Stimulated activated CD4-positive, alpha-beta T cell treated with anti-CD3 and anti-CD28 coated beads, TNF-alpha, amount 100 ng/mL, for 4 hours (primary cell): ENCODE data around the gene TMEM218.

Experiments used
- DNase-seq, 3 experiments: peaks; one replicate each; pipeline ENCODE4 v3.0.0-alpha.2; 2020; ENCODE audit warnings: low read depth in 3 of 3

Gene TMEM218

DNA sequence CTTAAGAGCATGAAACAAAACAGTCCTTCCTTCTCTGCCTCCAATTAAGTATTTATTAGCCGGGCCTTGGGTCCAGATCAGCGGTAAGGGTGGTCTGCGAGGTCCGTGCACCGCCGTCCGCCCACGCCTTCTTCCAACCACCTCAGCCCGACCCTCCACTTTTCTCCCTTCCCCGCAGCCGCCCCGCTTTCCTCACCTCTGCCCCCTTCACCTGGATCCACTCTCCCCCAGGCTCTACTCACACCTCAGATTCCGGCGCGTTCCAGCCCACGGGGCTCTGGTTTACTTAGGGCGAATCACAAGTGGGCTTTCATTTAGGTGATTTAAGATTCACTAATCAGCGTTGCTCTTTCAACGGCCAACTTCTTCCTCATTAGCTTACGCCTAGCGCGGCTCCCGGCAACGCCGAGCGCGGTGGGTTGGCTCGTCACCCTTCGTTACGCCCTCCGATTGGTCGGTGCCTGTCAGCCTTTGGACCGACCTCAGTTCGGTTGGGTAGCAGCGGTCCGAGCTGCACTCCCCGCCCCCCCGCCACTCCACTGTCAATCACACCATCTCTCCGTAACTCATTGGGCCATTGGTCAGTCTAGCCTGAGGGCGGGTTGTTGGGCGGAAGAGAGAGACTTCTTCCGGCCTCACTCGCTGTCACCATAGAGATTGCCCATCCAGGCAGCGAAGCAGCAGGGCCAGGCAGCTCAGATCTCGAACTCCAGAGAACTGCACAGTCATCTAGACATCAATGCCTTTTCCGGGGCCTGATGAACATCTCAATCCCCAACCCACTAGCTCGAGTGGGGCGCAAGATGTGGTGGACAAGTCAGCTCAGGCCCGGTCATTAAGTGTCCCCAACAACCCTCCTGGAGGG is at the start of gene TMEM218:
Gene TMEM218 (minus strand): TSS at position 284 of the 865 bp plus-strand sequence. CDS start 9,385 bp downstream, outside the sequence.
- DNase-seq = peak; percentile 86 to 90 (median 89)

DNA sequence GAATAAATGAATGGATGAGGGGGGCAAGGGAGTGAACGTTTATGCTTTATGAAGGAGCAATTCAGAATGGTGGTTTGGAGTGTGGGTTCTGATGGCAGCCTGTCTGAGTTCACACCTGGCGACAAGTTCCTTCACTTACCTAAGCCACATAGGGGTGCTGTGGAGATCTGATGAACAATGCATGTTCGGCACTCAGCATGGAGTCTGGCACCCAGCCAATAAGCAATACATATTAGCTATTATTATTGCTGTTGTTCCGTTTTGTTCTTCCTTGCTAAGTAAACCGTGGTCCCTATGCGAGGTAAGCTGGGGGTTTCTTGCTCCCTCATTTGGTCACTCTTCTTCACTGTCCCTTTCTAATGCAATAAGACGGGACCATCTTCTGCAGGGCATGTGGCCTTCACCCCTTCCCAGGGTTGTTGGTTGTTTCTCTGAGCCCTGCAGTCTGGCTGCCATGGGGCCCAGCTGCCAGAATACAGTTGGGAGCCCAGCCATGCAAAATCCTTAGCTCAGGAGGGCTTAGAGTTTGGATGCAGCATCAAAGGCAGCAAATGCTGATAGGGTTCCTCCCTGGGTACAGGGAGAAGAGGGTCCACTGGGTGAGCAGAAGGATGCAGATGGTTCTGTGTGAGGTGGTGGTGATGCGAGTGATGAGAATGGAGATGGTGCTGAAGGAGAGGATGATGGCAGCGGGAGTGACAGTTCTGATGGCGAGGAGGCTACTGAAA is 46.7 kb upstream of the TMEM218 start:
- no peak for DNase-seq

DNA sequence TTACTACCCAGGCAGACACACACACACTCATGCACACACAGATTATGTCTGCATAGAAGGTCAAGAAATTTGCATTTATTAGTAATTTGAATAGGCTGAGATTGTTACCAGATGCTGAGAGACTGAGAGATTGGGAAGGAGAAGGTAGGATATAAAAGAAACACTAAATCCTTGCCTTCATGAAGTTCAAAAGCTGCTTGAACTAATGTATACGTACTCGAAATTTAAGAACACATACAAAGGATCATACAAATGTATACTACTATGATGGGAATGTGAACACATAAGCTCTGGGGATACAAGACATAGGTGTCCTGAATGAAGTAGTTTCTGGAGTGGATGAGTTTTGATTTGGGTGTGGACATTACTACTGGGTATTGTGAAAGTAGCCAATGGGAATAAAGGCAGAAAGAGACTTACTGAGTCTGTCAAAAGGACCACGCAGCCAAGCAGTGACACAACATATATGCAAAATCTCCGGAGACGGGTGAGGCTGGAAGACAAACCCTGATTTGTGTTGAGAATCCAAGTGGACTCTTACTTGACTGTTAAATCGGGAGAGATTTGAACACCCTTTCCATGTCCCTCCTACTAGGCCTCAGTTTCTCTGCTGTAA is 45.8 kb upstream of the TMEM218 start:
- DNase-seq = no peak

DNA sequence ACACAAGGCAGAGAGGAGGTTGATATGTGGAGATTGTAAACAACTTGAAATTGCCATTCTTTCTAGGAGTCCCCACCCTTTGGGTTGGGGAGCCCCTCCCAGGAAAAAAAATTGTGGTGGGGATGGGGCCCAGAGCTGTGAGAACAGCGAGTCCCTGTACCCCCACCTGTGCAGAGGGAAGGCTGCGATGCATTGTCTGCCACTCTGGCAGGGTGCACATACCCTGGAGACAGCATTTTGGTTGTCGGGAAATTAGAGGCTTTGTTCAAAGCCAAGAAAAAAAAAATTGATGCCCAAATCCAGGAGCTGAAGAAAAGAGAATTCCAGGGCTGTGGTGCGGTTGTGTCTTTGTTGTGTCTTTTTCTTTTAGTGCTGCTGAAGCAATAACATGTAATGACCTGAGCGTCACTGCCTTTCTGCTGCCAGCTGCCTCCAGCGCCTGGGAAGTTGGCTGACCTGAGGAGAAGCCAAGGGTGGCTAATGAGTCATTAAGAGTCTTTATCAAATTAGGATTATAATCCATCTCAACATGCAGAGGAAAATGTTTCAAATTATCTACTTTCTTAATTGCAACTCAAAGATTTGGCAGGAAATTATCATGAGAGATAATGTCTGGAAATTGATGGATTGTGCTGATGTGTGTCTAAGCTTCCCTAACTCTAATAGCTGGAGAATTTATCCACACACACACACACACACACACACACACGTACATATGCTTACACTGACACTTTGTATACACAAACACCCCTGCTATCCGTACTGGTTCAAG is 45.1 kb upstream of the TMEM218 start:
- no peak for DNase-seq

DNA sequence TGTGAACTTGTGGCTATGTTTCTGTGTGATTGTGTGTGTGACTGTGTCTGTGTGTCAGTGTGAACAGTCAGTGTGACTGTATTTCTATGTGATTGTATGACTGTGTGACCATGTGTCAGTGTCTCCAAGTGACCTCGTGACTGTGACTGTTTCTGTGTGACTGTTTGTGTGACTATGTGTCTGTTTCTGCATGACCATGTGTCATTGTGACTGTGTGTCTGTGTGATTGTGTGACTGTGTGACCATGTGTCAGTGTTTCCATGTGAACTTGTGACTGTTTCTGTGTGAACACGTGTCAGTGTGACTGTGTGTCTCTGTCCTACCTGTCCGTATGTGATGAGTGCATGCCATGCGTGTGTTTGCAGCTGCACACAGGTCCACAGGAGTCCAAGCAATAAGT is 44.3 kb upstream of the TMEM218 start:
- DNase-seq = no peak

DNA sequence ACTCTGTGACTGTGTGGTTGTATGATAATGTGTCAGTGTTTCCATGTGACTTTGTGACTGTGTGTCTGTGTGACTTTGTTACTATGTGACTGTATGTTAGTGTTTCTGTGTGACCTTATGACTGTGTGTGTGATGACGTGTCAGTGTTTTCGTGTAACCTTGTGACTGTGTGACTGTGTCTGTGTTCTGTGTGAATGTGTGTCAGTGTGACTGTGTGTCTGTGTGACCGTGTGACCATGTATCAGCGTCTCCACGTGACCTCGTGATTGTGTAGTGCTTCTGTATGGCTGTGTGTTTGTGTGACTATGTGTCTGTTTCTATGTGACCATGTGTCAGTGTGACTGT is 43.6 kb upstream of the TMEM218 start:
- no peak for DNase-seq

DNA sequence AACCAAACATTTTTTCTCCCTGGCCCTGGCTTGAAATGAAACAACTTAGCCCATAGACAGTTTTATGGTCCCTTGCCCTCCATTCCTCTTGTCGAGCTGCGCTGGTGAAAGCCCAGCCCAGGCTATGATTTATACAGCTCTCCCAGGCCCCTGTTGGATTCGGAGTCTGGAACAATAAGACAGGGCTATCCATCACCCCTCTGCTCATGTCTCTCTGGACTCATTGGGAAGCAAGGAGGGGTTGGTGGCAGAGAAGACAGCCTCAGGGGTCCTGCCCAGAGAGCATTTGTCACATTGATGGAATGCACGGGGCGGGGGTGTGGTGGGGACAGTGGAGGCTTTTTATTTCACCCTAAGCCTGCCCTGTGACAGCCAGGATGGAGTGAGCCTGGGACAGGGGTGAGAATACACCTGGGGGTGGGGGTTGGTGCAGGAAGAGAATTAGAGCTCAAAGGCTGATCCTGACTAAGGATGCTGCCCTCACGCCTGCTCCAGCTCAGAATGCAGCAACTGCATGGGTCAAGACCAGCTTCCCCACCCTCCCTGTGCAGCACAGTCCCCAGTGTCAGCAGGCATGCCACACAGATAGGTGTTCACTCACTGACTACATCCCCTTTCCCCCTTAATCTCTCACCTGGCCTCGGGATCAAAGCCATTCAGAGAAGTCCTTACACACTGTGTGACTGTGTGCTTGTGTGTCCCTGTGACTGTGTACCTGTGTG is 43.1 kb upstream of the TMEM218 start:
- DNase-seq = no peak

DNA sequence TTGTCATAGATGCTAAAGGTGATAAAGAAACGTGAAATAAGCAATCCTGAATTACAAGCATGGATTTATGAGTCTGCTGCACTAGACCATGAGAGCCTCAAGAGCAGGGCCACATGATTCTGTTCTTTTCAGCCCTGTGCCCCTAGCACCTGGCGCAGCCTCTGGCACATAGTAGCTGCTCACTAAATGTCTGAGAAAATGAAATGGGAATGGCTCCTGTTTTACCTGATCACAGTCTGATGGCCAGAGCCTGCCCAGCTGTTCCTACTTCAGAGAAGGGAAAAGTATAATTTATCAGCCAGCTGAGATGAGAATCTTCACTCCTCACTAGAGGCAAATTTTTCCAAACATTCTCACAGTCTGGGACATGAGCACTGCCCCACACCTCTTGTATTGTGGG is 42.4 kb upstream of the TMEM218 start:
- DNase-seq = no peak

DNA sequence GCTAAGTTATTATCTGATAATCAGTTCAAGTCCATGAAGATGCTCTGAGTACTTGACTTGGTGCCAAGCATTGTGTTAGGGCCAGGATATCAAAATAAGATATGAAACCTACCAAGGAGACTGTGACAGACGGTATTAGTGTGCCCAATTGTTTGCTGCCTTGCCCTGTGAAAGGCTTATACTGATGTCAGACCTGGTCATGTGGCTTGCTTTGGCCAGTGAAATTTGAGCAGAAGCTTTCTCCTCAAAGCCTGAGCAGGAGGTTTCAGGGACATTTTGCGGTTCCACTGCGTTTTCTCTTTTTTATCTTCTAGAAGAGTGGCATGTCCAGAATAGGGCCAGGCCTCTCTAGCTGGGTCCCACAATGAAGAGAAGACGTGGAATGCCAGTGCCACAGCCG is 37.3 kb upstream of the TMEM218 start:
- DNase-seq = no peak

DNA sequence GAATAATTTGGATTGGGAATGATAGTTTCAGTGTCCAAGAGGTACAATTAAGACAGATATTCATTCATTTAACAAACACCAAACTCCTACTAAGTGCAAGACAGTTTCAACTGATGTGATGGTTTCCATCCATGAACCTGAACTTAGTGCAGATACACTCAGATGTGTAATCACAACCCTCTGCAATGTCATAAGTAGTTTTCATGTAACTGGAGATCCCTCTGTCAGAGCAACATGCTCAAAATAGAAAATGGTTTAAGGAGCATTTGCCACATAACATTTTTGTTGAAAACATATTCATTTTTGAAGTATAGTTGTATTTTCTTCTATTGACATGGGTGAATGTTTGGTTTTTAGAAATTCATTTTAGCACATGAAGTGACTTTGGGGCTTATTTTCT is 36.6 kb upstream of the TMEM218 start:
- DNase-seq = no peak

DNA sequence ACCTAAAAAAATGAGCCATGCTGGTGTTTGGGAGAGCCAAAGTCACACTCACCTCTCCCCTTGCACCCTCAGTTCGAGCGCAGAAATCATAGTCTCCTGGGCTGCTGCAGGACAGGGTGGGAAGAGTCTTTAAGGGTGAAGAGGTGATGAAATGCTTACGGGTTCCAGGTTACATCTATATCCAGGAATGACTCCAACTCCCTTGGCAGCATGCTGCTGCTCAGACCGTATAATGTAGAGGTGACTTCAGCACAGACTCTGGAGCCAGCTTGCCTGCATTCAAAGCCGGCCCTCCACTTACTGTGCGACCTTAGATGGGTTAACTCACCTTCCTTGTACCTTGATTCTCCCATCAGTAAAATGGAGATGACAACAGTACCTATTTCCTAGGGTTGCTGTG is 35.9 kb upstream of the TMEM218 start:
- DNase-seq = no peak

DNA sequence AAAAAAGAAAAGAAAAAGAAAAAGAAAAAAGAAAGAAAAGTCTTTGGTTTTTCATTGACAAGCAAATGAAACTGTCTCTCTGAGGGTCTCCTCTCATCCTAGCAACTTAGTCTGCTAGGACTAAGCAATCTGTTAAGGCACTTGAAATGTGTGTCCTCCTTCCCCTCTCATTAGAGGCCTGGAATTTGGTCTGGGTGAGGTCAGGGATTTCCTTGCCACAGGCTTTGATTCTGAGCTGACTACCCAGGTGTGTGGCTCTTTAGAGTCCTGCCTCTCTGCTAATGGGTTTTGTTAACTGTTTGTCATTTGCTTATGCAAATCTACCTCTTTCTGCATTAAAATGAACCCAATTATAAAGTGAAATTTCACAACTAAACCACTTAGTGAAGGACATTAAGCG is 34.8 kb upstream of the TMEM218 start:
- DNase-seq = no peak

DNA sequence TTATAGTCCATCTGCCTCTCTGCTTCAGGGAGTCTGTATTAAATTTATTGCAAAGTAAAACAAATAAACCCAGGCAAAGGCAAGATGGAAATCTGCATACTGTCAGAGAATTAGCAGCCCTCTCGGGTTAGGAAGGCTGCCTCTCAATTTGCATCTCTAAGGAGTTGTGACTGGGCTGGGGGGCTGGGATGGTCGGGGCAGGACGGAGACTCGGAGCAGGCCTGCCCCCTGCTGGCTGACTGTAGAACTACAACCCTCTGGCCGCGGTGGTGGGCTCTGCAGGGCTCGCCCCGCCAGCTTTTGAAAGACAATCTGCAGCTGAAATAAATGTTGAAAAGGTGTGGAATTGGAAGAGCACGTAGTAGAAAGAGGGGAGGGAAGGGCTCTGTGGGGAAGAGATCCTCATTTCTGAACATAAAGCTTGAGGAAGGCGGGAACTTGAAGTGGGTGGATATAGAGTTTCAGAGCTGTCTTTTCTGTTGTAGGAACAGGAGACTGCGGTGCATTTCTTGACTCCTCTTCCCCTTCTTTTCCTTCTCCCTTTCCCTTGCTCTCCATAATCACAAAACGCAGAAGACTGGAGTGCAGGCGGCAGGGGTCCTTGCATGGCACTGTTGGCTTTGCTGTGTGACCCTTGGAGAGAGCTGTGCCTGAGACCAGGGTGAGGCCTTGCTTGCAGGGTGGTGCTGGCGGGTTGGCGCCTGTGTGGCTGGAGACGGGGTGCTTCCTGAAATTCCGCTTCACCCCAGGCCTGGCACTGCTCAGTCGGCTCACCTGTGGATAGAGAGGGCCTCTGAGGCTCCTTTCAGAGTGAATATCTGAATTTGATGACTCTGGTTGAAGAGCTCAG is 30.5 kb upstream of the TMEM218 start:
- peak in 2 of 3 experiments; percentile 29 to 44 for DNase-seq

DNA sequence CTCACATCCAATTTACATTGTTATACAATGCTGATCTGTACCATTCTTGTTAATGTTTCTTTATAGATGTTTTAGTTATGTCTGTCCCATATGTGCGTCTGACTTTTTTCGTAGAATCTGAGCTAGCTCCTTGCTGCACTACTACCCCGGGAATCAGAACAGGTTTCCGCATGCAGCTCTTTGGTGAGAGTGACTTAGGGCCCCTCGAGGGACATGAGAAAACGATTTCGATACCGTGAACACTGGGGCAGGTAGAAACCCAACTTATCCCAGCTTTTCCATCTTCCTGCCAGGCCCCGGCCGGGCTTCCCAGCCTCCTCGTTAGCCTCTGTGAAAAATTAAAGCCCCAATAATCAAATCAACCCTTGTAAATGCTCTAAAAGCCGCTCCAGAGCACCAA is 29.8 kb upstream of the TMEM218 start:
- DNase-seq = no peak

DNA sequence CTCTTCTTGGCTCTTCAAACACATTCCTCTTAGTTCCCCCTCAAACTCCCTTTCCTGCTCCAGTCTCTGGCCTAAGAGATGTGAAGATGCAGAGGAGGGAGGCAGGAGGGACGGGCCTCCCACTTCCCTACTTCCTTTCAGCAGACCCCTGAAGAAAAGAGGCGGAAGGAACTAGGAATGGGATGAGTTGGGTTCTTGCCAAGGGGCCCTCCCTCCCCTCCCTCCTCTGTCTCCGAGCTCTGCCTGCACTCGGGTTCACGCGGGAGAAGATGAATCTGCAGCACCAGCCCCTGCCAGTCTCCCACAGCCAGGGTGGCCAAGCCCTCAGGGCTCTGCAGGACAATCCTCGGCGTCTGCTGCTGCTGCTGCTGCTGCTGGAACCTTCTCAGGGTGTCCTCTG is 28.8 kb upstream of the TMEM218 start:
- DNase-seq = no peak

DNA sequence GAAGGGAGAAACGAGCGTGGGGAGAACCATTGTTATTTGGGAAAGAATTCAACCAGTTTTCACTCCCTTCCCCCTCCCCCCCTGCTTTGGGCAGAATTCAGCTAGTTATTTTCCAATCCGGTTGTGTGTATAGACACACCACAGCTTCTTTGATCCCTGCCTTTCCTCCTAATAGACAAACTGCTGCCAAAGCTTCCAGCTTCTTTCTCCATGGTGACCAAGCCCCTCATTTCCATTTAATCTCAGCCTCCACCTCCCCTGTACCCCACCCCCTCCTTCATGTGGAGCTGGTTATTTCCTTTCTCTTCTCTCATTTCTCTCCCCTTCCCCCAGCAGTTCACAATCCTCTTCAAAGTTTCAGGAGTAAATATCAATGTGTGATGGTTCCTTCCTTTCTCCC is 28.4 kb upstream of the TMEM218 start:
- no peak for DNase-seq

DNA sequence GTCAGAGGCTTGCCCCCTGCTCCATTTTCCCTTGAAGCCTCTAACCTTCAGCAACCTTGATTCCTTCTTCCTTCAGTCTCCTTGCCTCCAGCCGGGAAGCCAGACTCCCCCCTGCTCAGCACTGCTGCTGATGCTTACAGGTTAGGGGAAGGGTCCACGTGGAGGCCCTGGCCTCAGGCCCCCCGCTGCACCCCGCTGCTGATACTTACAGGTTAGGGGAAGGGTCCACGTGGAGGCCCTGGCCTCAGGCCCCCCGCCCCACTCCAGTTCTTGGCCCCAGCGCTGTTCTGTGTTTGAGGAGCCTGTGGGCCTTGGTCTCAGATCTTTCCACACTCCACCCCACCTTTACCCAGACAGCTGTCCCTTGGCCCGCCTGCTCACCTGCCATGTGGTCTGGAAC is 27.5 kb upstream of the TMEM218 start:
- DNase-seq = no peak

DNA sequence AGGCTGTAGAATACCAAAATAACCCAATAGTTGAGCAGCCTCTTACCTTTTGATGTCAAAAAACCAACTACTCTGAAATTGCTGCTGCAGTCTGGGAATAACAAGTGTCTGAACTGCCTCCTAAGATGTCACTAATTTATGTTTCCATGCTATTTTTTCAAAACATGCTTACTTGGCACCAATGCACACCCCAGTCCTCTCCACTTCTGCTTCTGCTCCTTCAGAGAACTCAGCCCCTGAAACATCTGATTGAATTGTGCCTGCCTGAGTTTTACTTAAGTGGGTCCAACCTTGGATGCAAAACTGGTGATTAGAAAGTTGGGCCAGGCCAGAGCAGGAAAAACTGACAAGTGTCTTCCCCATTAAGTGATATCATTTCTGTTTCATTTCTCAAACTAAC is 24.6 kb upstream of the TMEM218 start:
- DNase-seq = no peak

DNA sequence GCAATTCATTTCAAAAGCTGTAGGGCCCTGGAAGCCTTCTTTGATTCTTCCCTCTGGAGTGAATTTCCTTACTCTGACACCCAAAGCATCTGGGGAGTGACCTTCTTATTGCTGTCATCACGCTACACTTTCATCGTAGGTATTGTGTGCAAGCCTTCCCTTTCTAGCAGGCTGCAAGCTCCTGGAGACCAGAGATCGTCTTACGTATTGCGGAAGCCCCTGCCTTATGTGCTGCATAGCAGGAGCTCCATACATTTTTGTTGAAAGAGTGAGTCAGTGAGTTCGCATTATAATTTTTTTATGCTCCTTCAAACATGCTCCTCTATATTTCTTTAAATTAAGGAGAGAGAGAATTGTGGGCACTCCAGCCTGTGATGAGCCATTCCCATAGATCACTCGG is 21.2 kb upstream of the TMEM218 start:
- no peak for DNase-seq

DNA sequence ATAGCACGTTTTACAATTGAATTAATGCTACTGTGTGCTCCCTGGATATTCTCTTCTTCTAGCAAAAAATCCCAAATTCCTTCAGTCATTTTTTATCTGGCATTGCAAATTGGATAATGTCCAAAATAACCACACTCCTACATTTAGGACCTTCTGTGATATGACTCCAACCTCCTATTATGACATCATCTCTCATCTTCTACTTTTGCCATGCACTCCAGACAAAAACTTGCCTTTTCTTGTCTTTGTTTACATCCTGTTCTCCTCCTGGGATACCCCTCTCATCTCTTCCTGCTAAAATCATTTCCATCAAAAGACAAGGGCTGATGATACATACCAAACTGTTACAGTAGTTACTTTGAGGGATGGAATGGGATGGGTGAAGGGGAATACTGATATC is 20.6 kb upstream of the TMEM218 start:
- no peak for DNase-seq
